DND-41 (cell line): Measurements from ENCODE around the gene CTSD.

ENCODE experiments used
- ATAC-seq: fragments of 200-7000 bp; cut with Tn5 transposase; 3 replicates; pipeline ENCODE4 v1.9.1; 2021; ENCODE audit warnings: low read depth; ENCODE audit not compliant: insufficient read depth
- DNase-seq: peaks from one replicate; pipeline ENCODE4 v3.0.0-alpha.2; 2020
- H2AFZ ChIP-seq: 2 replicates; pipeline ENCODE4 v1.6.0; 2012; ENCODE audit warnings: low read depth, low read length
- H3K27ac ChIP-seq: 2 replicates; pipeline ENCODE4 v1.5.1; 2012; ENCODE audit warnings: low read length, inconsistent platforms
- H3K27me3 ChIP-seq: fragments of 200-600 bp; sonication (generic); 2 replicates; pipeline ENCODE4 v1.6.0; 2012; ENCODE audit warnings: low read length, mild to moderate bottlenecking, inconsistent platforms; ENCODE audit not compliant: insufficient read depth, poor library complexity
- H3K36me3 ChIP-seq: 2 replicates; pipeline ENCODE4 v1.5.1; 2012; ENCODE audit warnings: low read length, inconsistent platforms; ENCODE audit not compliant: insufficient read depth
- H3K4me1 ChIP-seq: 2 replicates; pipeline ENCODE4 v1.5.1; 2012; ENCODE audit warnings: mild to moderate bottlenecking, low read length; ENCODE audit not compliant: insufficient read depth
- H3K4me2 ChIP-seq: 2 replicates; pipeline ENCODE4 v1.6.0; 2012; ENCODE audit warnings: mild to moderate bottlenecking, moderate library complexity, low read length, inconsistent platforms; ENCODE audit not compliant: insufficient read depth
- H3K4me3 ChIP-seq, 2 experiments: fragments of 200-600 bp in 1 of 2; shearing (Covaris generic) in 1 of 2; 2 replicates each; pipeline ENCODE4 v1.5.1; 2012 to 2016; ENCODE audit warnings: inconsistent platforms in 2 of 2, low read length in 2 of 2, mild to moderate bottlenecking in 2 of 2, low read depth in 1 of 2, moderate library complexity in 1 of 2
- H3K79me2 ChIP-seq: 2 replicates; pipeline ENCODE4 v1.6.0; 2012; ENCODE audit warnings: low read length, inconsistent platforms; ENCODE audit not compliant: insufficient read depth
- H3K9ac ChIP-seq: 2 replicates; pipeline ENCODE4 v1.6.0; 2012; ENCODE audit warnings: low read depth, mild to moderate bottlenecking, inconsistent platforms, low read length, moderate library complexity
- H3K9me3 ChIP-seq: 2 replicates; pipeline ENCODE4 v1.5.1; 2012; ENCODE audit warnings: low read length, moderate library complexity, mild to moderate bottlenecking, inconsistent platforms; ENCODE audit not compliant: insufficient read depth, severe bottlenecking
- H4K20me1 ChIP-seq: 2 replicates; pipeline ENCODE4 v1.6.0; 2012; ENCODE audit warnings: low read length; ENCODE audit not compliant: insufficient read depth
- EZH2 ChIP-seq: IDR thresholded peaks from 3 replicates; pipeline ENCODE4 v1.6.1; 2012; ENCODE audit warnings: borderline replicate concordance, low read depth, mild to moderate bottlenecking, moderate library complexity, low read length, inconsistent platforms; ENCODE audit not compliant: severe bottlenecking
- TF ChIP-seq, protein P1 (sequence below): IDR thresholded peaks from 2 replicates; pipeline ENCODE4 v1.5.1; 2012; ENCODE audit warnings: borderline replicate concordance, low read length, moderate library complexity, mild to moderate bottlenecking; ENCODE audit not compliant: poor library complexity, severe bottlenecking; ENCODE audit errors: extremely low read depth

Gene CTSD

DNA sequence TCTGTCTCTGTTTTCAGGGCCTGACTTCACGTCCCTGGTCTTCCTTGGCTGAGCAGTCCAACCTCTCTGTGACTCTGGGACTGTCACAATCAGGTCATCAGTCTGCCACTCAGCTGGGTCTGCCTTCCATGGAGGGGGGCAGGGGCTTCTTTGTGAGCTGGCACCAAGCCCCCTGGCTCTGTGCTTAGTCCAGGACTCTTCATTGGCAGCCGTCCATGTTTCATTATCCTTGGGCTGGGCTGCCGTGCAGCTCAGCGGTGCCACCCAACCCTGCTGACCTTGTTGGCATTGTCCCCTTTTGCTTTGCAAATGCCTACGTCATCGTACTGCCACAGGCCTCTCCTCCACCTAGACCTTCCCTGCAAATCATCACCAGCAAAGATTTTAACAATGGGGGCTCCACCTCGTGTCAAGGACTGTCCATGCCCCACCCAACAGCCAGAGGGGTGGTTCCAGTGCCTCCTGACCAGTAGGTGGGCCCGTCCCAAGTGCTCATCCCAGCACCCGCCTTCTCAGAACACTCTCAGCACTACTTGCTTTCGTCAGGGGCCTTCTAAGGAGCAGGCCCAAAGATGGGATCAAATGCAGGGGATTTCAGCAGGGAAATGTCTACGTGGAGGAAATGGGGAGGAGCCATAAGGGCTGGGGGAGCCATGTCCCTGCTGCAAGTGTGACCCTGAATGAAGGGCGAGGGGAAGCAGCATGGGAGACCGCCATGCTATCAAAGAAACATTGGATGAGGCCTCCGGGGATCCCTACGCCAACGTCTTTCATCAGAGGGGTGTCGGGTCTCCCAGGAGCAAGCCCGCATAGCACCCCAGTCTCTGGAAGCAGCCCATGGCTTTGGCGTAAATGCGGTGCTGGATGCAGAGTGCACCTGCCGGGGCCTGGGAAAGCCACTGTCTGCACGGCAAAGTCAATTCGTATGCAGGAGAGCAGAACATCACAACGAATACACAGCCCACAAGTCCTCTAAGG is 48.5 kb downstream of the CTSD start:
- TF ChIP-seq EZH2, result no peak
- TF ChIP-seq, protein P1, sequence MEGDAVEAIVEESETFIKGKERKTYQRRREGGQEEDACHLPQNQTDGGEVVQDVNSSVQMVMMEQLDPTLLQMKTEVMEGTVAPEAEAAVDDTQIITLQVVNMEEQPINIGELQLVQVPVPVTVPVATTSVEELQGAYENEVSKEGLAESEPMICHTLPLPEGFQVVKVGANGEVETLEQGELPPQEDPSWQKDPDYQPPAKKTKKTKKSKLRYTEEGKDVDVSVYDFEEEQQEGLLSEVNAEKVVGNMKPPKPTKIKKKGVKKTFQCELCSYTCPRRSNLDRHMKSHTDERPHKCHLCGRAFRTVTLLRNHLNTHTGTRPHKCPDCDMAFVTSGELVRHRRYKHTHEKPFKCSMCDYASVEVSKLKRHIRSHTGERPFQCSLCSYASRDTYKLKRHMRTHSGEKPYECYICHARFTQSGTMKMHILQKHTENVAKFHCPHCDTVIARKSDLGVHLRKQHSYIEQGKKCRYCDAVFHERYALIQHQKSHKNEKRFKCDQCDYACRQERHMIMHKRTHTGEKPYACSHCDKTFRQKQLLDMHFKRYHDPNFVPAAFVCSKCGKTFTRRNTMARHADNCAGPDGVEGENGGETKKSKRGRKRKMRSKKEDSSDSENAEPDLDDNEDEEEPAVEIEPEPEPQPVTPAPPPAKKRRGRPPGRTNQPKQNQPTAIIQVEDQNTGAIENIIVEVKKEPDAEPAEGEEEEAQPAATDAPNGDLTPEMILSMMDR, result no peak

DNA sequence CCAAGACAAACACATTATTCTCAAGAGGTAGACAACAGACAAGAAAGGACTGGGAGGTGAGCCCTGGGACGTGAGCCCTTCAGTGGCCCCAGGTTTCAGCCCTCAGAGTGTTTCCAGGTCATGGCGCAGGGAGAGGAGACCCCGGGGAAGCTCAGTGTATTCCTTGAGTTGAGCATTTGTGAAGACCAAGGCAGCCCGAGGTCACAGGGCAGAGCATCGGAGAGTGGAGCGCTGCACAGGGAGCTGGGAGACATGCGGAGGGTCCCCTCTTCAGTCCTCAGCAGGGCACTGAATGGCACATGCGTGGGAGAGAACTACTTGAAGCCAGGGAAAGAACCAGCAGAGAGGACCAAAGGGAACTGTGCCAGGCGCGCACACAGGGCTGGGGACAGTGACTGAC is 55.0 kb downstream of the CTSD start:
- DNase-seq (no peak), ATAC-seq (no peak)
- H2AFZ ChIP-seq, result no peak overlapping the region
- H3K9ac ChIP-seq, result no peak overlapping the region
- peaks cover 15% of the 10 kb centered on the region for H3K9me3 ChIP-seq
- no peaks in the 10 kb centered on the region; the same call in 1 of the 2 replicates for H3K36me3 ChIP-seq
- TF ChIP-seq EZH2, result no peak
- TF ChIP-seq, protein P1, result no peak
- no peak overlapping the region for H3K4me3 ChIP-seq
- H3K27ac ChIP-seq, result no peak overlapping the region; the same call in 1 of the 2 replicates
- peaks cover 39% of the 10 kb centered on the region for H3K4me1 ChIP-seq
- H3K4me2 ChIP-seq, result no peak overlapping the region
- H4K20me1 ChIP-seq, result no peaks in the 10 kb centered on the region
- H3K79me2 ChIP-seq, result no peaks in the 10 kb centered on the region
- no peaks in the 10 kb centered on the region for H3K27me3 ChIP-seq

More for the DNA sequence above, 48.5 kb downstream of the CTSD start:
- ATAC-seq (no peak), DNase-seq (no peak)
- no peaks in the 10 kb centered on the region for H4K20me1 ChIP-seq
- no peak overlapping the region for H3K4me2 ChIP-seq
- H3K4me3 ChIP-seq, result no peak overlapping the region
- H3K9me3 ChIP-seq, result no peaks in the 10 kb centered on the region
- H3K36me3 ChIP-seq, result no peaks in the 10 kb centered on the region
- H3K27ac ChIP-seq, result no peak overlapping the region
- H2AFZ ChIP-seq, result no peak overlapping the region
- H3K9ac ChIP-seq, result no peak overlapping the region
- peaks cover 15% of the 10 kb centered on the region for H3K4me1 ChIP-seq
- H3K27me3 ChIP-seq, result no peaks in the 10 kb centered on the region
- H3K79me2 ChIP-seq, result no peaks in the 10 kb centered on the region

DNA sequence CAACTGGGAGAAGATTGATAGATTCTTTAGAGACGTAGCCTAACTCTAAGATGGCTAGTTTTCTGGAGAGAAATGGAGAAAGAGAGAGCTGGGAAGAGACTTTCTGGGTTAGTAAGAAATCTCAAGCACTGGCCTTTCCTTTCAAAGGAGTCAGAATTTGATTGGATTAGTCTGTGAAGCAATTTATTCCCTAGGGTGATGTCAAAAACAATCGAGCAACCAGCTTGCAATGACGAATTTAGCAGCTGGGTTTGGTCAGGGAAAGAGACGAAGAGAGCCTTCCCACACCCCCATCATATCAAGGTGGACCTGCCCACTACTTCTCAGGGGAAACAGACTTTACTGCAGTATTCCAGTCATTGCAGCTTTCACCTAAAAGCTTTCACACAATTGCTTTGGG is 56.0 kb downstream of the CTSD start:
- Histone ChIP-seq H4K20me1 (no peaks in the 10 kb centered on the region), H3K9me3 (peaks cover 19% of the 10 kb centered on the region), H3K27ac (peak overlapping the region; percentile 98), H3K4me2 (no peak overlapping the region), H3K4me3 (no peak overlapping the region), H3K4me1 (peaks cover 39% of the 10 kb centered on the region), H3K9ac (peak overlapping the region; percentile 43; the same call in 1 of the 2 replicates), H3K36me3 (no peaks in the 10 kb centered on the region; the same call in 1 of the 2 replicates), H3K27me3 (no peaks in the 10 kb centered on the region), H2AFZ (no peak overlapping the region), H3K79me2 (no peaks in the 10 kb centered on the region)
- ATAC-seq, result no peak
- no peak for TF ChIP-seq EZH2
- TF ChIP-seq, protein P1, result no peak
- DNase-seq, result no peak
